HG03196 (cell line): Measurements from ENCODE around the gene INCA1.

Experiments
- ATAC-seq: cut with Tn5 transposase; IDR thresholded peaks from one replicate; pipeline ENCODE4 v1.9.1; 2021; ENCODE audit not compliant: unreplicated experiment

Gene INCA1

GRCh38 chr17:4971826-4972225, 25.5 kb downstream of the INCA1 start:
- ATAC-seq, result no peak

GRCh38 chr17:4970273-4970672, 27.0 kb downstream of the INCA1 start:
- ATAC-seq, result no peak

GRCh38 chr17:4969551-4970173, 27.7 kb downstream of the INCA1 start:
- ATAC-seq, result no peak

GRCh38 chr17:4969047-4969550, 28.2 kb downstream of the INCA1 start:
- ATAC-seq, result no peak

GRCh38 chr17:4968486-4969046, 28.8 kb downstream of the INCA1 start:
- no peak for ATAC-seq

- ATAC-seq, result peak; percentile 67
Observed at GRCh38 chr17:4967539-4968485, 29.5 kb downstream of the INCA1 start, which contains the start of gene SPAG7. SPAG7 (minus strand) TSS chr17:4967817; CDS start chr17:4967804, 13 bp downstream.

- peak; percentile 73 for ATAC-seq
Observed at GRCh38 chr17:4966844-4967538, 30.3 kb downstream of the INCA1 start.

- ATAC-seq, result no peak
Observed at GRCh38 chr17:4965311-4965986, 31.9 kb downstream of the INCA1 start.

- ATAC-seq, result no peak
Observed at GRCh38 chr17:4960279-4960922, 36.9 kb downstream of the INCA1 start.

- ATAC-seq, result no peak
Observed at GRCh38 chr17:4959261-4959965, 37.9 kb downstream of the INCA1 start.

- ATAC-seq, result no peak
Observed at GRCh38 chr17:4958102-4958501, 39.2 kb downstream of the INCA1 start.

GRCh38 chr17:4956493-4957061, 40.7 kb downstream of the INCA1 start:
- no peak for ATAC-seq

GRCh38 chr17:4955091-4955490, 42.2 kb downstream of the INCA1 start:
- ATAC-seq, result no peak

- ATAC-seq, result no peak
Observed at GRCh38 chr17:4953451-4953961, 43.8 kb downstream of the INCA1 start.

GRCh38 chr17:4951486-4951885, 45.8 kb downstream of the INCA1 start:
- no peak for ATAC-seq

- ATAC-seq, result no peak
Observed at GRCh38 chr17:4950746-4951204, 46.5 kb downstream of the INCA1 start, which contains the start of gene ENO3. ENO3 (plus strand) TSS chr17:4951119; CDS start chr17:4951830, 711 bp downstream.

GRCh38 chr17:4950075-4950745, 47.1 kb downstream of the INCA1 start:
- ATAC-seq, result no peak
